ENCODE data around the gene CTXND1. TPM values are rescaled to one million over a fixed set of nuclear protein-coding genes. Genes with fewer than 3 reads are reported as not detected.

CTXND1 gene
- total and polyA plus RNA-seq, 9 donors: 0.04 to 0.52 (median 0.14) TPM; not detected in 1

DNA sequence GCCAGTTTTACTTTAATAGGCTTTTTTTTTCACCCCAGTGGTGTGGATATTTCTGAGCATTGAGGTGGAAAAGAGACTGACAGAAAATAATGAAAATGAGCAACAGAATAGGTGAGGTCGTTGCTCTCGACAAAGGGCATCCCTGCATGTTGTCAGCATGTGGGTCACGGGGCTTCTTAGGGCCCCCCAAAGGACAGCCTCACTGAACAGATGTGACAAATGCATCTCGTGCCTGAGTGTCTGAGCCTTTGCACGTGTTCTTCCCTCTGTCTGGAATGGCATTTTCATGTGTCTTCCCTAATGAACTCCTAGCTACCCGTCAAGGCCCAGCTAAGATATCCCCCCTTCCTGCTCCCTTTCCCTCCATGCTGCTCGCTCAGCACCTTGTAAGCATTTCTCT lies 67.5 kb downstream of the CTXND1 start:
- intact Hi-C loops (cut with DNase I): no loop called here
- no peak for TF ChIP-seq EP300 (IDR thresholded peaks at IDR 0.05)
- TF ChIP-seq, protein P1, sequence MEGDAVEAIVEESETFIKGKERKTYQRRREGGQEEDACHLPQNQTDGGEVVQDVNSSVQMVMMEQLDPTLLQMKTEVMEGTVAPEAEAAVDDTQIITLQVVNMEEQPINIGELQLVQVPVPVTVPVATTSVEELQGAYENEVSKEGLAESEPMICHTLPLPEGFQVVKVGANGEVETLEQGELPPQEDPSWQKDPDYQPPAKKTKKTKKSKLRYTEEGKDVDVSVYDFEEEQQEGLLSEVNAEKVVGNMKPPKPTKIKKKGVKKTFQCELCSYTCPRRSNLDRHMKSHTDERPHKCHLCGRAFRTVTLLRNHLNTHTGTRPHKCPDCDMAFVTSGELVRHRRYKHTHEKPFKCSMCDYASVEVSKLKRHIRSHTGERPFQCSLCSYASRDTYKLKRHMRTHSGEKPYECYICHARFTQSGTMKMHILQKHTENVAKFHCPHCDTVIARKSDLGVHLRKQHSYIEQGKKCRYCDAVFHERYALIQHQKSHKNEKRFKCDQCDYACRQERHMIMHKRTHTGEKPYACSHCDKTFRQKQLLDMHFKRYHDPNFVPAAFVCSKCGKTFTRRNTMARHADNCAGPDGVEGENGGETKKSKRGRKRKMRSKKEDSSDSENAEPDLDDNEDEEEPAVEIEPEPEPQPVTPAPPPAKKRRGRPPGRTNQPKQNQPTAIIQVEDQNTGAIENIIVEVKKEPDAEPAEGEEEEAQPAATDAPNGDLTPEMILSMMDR (IDR thresholded peaks at IDR 0.05): no peak
- TF ChIP-seq POLR2A (IDR thresholded peaks at IDR 0.05): no peak
- WGBS, 3 donors: 68 to 82% (median 71%) methylated on average over 7 of the region's 7 CpGs
- H3K36me3 ChIP-seq: no peaks in the 10 kb centered on the region
- no peaks in the 10 kb centered on the region for H3K27me3 ChIP-seq
- H3K9me3 ChIP-seq: no peaks in the 10 kb centered on the region
- peaks cover 5% of the 10 kb centered on the region for H3K4me1 ChIP-seq (ENCODE audit: insufficient read depth)
- H3K27ac ChIP-seq: no peak overlapping the region
- no peak for DNase-seq
- H3K4me3 ChIP-seq: no peak overlapping the region

DNA sequence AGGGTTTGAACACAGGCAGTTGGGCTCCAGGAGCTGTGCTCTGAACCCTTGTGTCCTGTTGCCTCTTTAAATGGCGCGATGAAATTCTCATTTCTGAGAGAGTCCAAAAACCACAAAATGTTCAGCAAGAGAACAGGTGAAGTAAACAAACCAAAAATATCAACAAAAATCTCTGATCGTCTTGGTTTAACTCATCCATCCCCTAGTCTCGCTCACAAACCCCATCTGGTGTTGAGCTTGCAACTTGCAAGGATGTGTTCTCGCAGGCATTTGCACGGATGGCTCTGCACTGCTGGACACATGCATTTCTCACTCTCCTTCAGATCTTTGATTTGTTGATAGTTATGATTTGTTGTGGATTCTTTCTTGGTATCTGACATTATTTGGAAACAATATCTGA lies 68.1 kb downstream of the CTXND1 start:
- H3K36me3 ChIP-seq: no peaks in the 10 kb centered on the region
- DNase-seq: no peak
- WGBS, 3 donors: 64 to 73% (median 68%) methylated on average over 6 of the region's 6 CpGs

DNA sequence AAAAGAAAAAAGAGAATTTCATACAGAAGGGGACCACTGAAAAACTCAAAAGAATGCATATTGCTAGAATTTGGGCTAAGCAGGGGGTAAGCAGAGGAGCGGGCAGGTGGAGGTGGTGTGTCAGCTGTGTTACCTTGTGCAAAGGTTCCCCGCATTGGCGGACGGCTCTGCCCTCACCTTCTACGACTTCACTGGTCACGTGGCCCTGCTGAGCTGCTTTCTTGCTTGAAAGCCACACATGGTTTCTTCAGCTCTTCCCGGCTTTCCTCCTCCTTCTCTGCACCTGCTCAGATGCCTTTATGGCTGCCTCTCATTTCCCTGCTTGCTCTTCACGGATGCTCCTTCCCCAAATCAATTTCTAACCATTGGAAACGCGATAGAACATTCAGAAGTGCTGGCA lies 68.7 kb downstream of the CTXND1 start:
- Histone ChIP-seq H3K9me3 (no peaks in the 10 kb centered on the region), H3K4me3 (no peak overlapping the region), H3K4me1 (ENCODE audit: insufficient read depth) (peaks cover 5% of the 10 kb centered on the region), H3K27ac (no peak overlapping the region), H3K36me3 (no peaks in the 10 kb centered on the region), H3K27me3 (no peaks in the 10 kb centered on the region)
- TF ChIP-seq POLR2A (IDR thresholded peaks at IDR 0.05) (no peak), EP300 (IDR thresholded peaks at IDR 0.05) (no peak)
- TF ChIP-seq, protein P1 (IDR thresholded peaks at IDR 0.05): no peak
- whole genome bisulfite sequencing, 3 donors: 87 to 93% (median 92%) methylated on average over 10 of the region's 10 CpGs
- no peak for DNase-seq
- intact Hi-C loops (cut with DNase I): no loop called here

More for the DNA sequence above, 68.1 kb downstream of the CTXND1 start:
- H3K4me3 ChIP-seq: no peak overlapping the region
- TF ChIP-seq, protein P1 (IDR thresholded peaks at IDR 0.05): no peak
- TF ChIP-seq POLR2A (IDR thresholded peaks at IDR 0.05): no peak
- no peak for TF ChIP-seq EP300 (IDR thresholded peaks at IDR 0.05)
- H3K27ac ChIP-seq: no peak overlapping the region
- H3K4me1 ChIP-seq (ENCODE audit: insufficient read depth): peaks cover 5% of the 10 kb centered on the region
- intact Hi-C loops (cut with DNase I): no loop called here
- no peaks in the 10 kb centered on the region for H3K27me3 ChIP-seq
- H3K9me3 ChIP-seq: no peaks in the 10 kb centered on the region

DNA sequence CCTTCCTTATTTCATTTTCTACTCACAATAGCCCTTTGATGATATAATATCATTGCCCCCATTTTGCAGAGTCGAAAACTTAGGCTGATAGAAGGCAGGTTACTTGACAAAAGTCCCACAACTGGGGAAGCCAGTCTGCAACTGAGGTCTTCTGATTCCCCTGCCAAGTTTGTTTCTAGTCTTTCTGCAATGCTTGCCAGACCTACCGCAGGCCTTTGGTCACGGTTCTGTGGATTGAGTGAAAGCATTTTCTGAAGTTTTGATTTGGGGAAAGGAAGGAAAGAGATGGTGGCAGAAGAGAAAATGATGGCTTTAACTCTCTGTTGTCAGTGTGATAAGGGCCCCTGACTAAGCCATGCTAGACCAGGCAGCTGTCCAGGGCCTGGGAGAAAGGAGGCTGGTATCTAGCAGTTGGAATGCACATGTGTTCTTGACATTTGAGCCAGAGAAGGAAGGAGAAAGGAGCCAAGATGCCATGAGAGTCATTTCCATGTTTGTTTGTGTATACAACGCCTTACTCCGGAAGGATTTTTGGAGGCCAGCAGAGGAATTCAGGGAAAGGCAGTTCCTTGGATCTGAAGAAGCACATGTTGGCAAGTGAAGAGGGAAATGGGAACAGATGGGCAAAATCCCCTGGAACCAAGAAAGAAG lies 69.3 kb downstream of the CTXND1 start:
- intact Hi-C loops (cut with DNase I): no loop called here
- DNase-seq: no peak
- TF ChIP-seq, protein P1 (IDR thresholded peaks at IDR 0.05): no peak
- TF ChIP-seq EP300 (IDR thresholded peaks at IDR 0.05) (no peak), POLR2A (IDR thresholded peaks at IDR 0.05) (no peak)
- WGBS, 3 donors: 5 to 22% (median 10%) methylated on average over 5 of the region's 5 CpGs
- H3K4me3 ChIP-seq: no peak overlapping the region
- H3K4me1 ChIP-seq (ENCODE audit: insufficient read depth): peaks cover 5% of the 10 kb centered on the region
- H3K27ac ChIP-seq: no peak overlapping the region
- H3K9me3 ChIP-seq: no peaks in the 10 kb centered on the region
- no peaks in the 10 kb centered on the region for H3K36me3 ChIP-seq
- H3K27me3 ChIP-seq: no peaks in the 10 kb centered on the region
